ENCODE data around the gene TRIO. TPM values are rescaled to one million over a fixed set of nuclear protein-coding genes. Genes with fewer than 3 reads are reported as not detected.

TRIO gene
- total RNA-seq, 4 donors from 2014 or later, result 21.2 to 105 (median 47.6) TPM

- 76 to 81% methylated on average over 2 of the region's 2 CpGs for WGBS, 2 donors
Observed at GRCh38 chr5:14240359-14240758, 97.2 kb downstream of the TRIO start.

GRCh38 chr5:14241141-14241540, 98.0 kb downstream of the TRIO start:
- intact Hi-C loops (cut with DNase I), result no loop called here
- no peaks in the 10 kb centered on the region for H3K9me3 ChIP-seq
- TF ChIP-seq POLR2A (IDR thresholded peaks at IDR 0.05), result no peak
- no peak for TF ChIP-seq CTCF (IDR thresholded peaks at IDR 0.05)
- WGBS, 2 donors, result 59 to 72% methylated on average over 1 of the region's 1 CpG
- H3K4me3 ChIP-seq, result no peak overlapping the region
- peaks cover 0 to 25% (median 7%) of the 10 kb centered on the region in 3 donors for H3K4me1 ChIP-seq
- no peaks in the 10 kb centered on the region for H3K36me3 ChIP-seq
- no peak overlapping the region for H3K27ac ChIP-seq
- DNase-seq, result no peak
- no peaks in the 10 kb centered on the region for H3K27me3 ChIP-seq

More at GRCh38 chr5:14240359-14240758, 97.2 kb downstream of the TRIO start:
- Histone ChIP-seq H3K27me3 (no peaks in the 10 kb centered on the region), H3K9me3 (no peaks in the 10 kb centered on the region), H3K4me3 (no peak overlapping the region), H3K4me1 (peaks cover 0 to 25% (median 7%) of the 10 kb centered on the region in 3 donors), H3K36me3 (no peaks in the 10 kb centered on the region), H3K27ac (peak overlapping the region in 1 of 4 donors; percentile 2)
- intact Hi-C loops (cut with DNase I), result no loop called here
- DNase-seq, result no peak
- TF ChIP-seq POLR2A (IDR thresholded peaks at IDR 0.05) (no peak), CTCF (IDR thresholded peaks at IDR 0.05) (no peak)

- intact Hi-C loops (cut with DNase I), result no loop called here
- 87 to 93% methylated on average over 6 of the region's 6 CpGs for WGBS, 2 donors
- TF ChIP-seq POLR2A (IDR thresholded peaks at IDR 0.05), result no peak
- TF ChIP-seq CTCF (IDR thresholded peaks at IDR 0.05), result no peak
- Histone ChIP-seq H3K36me3 (no peaks in the 10 kb centered on the region), H3K27me3 (no peaks in the 10 kb centered on the region), H3K4me1 (peaks cover 0 to 31% (median 7%) of the 10 kb centered on the region in 3 donors), H3K9me3 (no peaks in the 10 kb centered on the region), H3K4me3 (no peak overlapping the region), H3K27ac (no peak overlapping the region)
- no peak for DNase-seq
Observed at GRCh38 chr5:14242447-14242846, 99.3 kb downstream of the TRIO start.

- 72 to 91% methylated on average over 6 to 7 of the region's 7 CpGs for WGBS, 2 donors
- no peaks in the 10 kb centered on the region for H3K36me3 ChIP-seq
- peaks cover 0 to 30% (median 4%) of the 10 kb centered on the region in 3 donors for H3K4me1 ChIP-seq
- H3K4me3 ChIP-seq, result no peak overlapping the region
- DNase-seq, result no peak
- no peak overlapping the region for H3K27ac ChIP-seq
- intact Hi-C loops (cut with DNase I), result no loop called here
- TF ChIP-seq CTCF (IDR thresholded peaks at IDR 0.05) (no peak), POLR2A (IDR thresholded peaks at IDR 0.05) (no peak)
- no peaks in the 10 kb centered on the region for H3K27me3 ChIP-seq
- H3K9me3 ChIP-seq, result no peaks in the 10 kb centered on the region
Observed at GRCh38 chr5:14242871-14243383, 99.8 kb downstream of the TRIO start.

- intact Hi-C loops (cut with DNase I), result no loop called here
- no peak for TF ChIP-seq POLR2A (IDR thresholded peaks at IDR 0.05)
- TF ChIP-seq CTCF (IDR thresholded peaks at IDR 0.05), result no peak
- Histone ChIP-seq H3K4me3 (no peak overlapping the region), H3K27ac (no peak overlapping the region), H3K9me3 (no peaks in the 10 kb centered on the region), H3K27me3 (no peaks in the 10 kb centered on the region), H3K36me3 (no peaks in the 10 kb centered on the region), H3K4me1 (peaks cover 0 to 22% (median 4%) of the 10 kb centered on the region in 3 donors)
- WGBS, 2 donors, result 92 to 93% methylated on average over 5 of the region's 5 CpGs
- no peak for DNase-seq
Observed at GRCh38 chr5:14243766-14244165, 100.6 kb downstream of the TRIO start.
